ENCODE data around the gene COL5A1. TPM values are rescaled to one million over a fixed set of nuclear protein-coding genes. Genes with fewer than 3 reads are reported as not detected.

Gene COL5A1
- total RNA-seq, 1 experiment from 2014 or later = 10.6 TPM

DNA sequence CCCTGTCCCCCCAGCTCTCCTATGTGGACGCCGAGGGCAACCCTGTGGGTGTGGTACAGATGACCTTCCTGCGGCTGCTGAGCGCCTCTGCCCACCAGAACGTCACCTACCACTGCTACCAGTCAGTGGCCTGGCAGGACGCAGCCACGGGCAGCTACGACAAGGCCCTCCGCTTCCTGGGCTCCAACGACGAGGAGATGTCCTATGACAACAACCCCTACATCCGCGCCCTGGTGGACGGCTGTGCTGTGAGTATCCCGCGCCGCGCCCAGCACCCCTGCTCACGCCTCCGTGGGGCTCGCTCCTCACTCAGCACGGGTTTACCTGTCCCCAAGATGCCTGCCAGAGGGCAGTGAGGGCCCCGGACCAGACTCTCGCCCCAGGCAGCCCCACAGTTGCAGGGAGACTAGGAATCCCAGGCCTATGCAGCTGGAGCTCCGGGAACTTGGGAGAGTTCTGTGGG, 193.4 kb downstream of the COL5A1 start:
- no peaks in the 10 kb centered on the region for H4K20me1 ChIP-seq (ENCODE audit: low read length)
- no peak overlapping the region for H2AFZ ChIP-seq (ENCODE audit: low read length)
- no peaks in the 10 kb centered on the region for H3K36me3 ChIP-seq (ENCODE audit: low read depth, low read length)
- no TSS peak for BruUV-seq (replicated peaks)
- CTCF ChIA-PET = no interaction called here
- TF ChIP-seq EZH2phosphoT487 (IDR thresholded peaks at IDR 0.05; ENCODE audit: borderline replicate concordance, low read length) (no peak), EZH2 (IDR thresholded peaks at IDR 0.05; ENCODE audit: low read length, unreplicated experiment) (no peak)
- TF ChIP-seq, protein P1, sequence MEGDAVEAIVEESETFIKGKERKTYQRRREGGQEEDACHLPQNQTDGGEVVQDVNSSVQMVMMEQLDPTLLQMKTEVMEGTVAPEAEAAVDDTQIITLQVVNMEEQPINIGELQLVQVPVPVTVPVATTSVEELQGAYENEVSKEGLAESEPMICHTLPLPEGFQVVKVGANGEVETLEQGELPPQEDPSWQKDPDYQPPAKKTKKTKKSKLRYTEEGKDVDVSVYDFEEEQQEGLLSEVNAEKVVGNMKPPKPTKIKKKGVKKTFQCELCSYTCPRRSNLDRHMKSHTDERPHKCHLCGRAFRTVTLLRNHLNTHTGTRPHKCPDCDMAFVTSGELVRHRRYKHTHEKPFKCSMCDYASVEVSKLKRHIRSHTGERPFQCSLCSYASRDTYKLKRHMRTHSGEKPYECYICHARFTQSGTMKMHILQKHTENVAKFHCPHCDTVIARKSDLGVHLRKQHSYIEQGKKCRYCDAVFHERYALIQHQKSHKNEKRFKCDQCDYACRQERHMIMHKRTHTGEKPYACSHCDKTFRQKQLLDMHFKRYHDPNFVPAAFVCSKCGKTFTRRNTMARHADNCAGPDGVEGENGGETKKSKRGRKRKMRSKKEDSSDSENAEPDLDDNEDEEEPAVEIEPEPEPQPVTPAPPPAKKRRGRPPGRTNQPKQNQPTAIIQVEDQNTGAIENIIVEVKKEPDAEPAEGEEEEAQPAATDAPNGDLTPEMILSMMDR (conservative IDR thresholded peaks at IDR 0.05; ENCODE audit: low read depth, low read length) = no peak
- H3K9me3 ChIP-seq (ENCODE audit: low read length) = no peaks in the 10 kb centered on the region
- intact Hi-C loops (cut with micrococcal nuclease) = no loop called here
- DNase-seq (no peak), ATAC-seq (no peak)
- no peaks in the 10 kb centered on the region for H3K27me3 ChIP-seq (ENCODE audit: low read length)
- H3K9ac ChIP-seq (ENCODE audit: low read length) = no peak overlapping the region
- H3K4me1 ChIP-seq (ENCODE audit: insufficient read depth, low read length) = no peaks in the 10 kb centered on the region
- POLR2A ChIA-PET (ENCODE audit: unreplicated experiment) = no interaction called here
- no peaks in the 10 kb centered on the region for H3F3A ChIP-seq (ENCODE audit: low read length, unreplicated experiment)
- no peak overlapping the region for H3K4me3 ChIP-seq (ENCODE audit: low read length)
- no peak overlapping the region for H3K4me2 ChIP-seq (ENCODE audit: low read length)
- no peaks in the 10 kb centered on the region for H3K79me2 ChIP-seq (ENCODE audit: low read length)
- no peaks in the 10 kb centered on the region for H3K9me2 ChIP-seq (replicated peaks; ENCODE audit: low read length)
- no peak overlapping the region for H3K27ac ChIP-seq (ENCODE audit: low read length)

DNA sequence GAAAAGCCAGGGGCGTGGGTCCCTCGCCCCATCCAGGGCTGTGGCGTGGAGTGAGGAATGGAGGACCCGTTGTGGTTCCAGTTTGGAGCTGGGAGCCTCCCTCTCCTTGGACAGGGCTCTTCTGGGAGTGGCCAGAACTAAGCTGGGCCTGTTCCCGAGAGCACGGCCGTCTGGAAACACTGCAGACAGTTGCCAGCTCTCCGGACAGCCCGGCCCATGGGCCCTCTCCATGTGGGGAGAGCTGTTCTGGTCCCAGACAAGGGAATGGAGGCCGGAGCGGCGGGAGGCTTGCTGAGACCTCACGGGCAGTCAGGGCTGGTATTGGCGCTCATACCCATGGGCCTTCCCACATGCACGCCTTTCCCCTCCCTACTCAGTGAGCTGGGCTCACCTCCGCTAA, 193.8 kb downstream of the COL5A1 start:
- H3K9me2 ChIP-seq (replicated peaks; ENCODE audit: low read length) = no peaks in the 10 kb centered on the region
- CTCF ChIA-PET = no interaction called here

DNA sequence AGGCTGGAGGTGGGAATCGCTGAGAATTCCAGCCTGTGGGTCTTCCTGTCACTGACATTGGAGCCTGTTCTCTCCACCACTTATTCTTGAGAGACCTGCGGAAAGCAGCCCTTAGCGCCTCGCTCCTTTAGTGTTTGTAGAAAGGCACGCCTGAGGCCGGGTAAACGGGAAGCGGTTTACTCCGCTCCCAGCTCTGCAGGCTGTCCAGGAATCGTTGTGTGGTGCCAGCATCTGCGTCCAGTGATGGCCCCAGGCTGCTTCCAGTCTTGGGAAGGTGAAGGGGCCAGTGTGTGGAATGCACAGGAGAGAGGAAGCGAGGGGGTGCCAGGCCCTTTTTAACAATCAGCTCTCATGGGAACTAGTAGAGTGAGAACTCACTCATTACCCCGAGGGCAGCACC, 194.4 kb downstream of the COL5A1 start:
- CTCF ChIA-PET = no interaction called here
- Histone ChIP-seq H2AFZ (ENCODE audit: low read length) (no peak overlapping the region), H3K9me3 (ENCODE audit: low read length) (no peaks in the 10 kb centered on the region), H3K9ac (ENCODE audit: low read length) (no peak overlapping the region), H3K9me2 (replicated peaks; ENCODE audit: low read length) (no peaks in the 10 kb centered on the region), H3F3A (ENCODE audit: low read length, unreplicated experiment) (no peaks in the 10 kb centered on the region), H3K4me2 (ENCODE audit: low read length) (no peak overlapping the region), H3K79me2 (ENCODE audit: low read length) (no peaks in the 10 kb centered on the region), H4K20me1 (ENCODE audit: low read length) (no peaks in the 10 kb centered on the region), H3K27ac (ENCODE audit: low read length) (no peak overlapping the region), H3K36me3 (ENCODE audit: low read depth, low read length) (no peaks in the 10 kb centered on the region), H3K27me3 (ENCODE audit: low read length) (no peaks in the 10 kb centered on the region), H3K4me1 (ENCODE audit: insufficient read depth, low read length) (no peaks in the 10 kb centered on the region), H3K4me3 (ENCODE audit: low read length) (no peak overlapping the region)
- ATAC-seq (no peak), DNase-seq (no peak)
- intact Hi-C loops (cut with micrococcal nuclease) = no loop called here
- TF ChIP-seq, protein P1 (conservative IDR thresholded peaks at IDR 0.05; ENCODE audit: low read depth, low read length) = no peak
- no peak for TF ChIP-seq EZH2phosphoT487 (IDR thresholded peaks at IDR 0.05; ENCODE audit: borderline replicate concordance, low read length)
- no peak for TF ChIP-seq EZH2 (IDR thresholded peaks at IDR 0.05; ENCODE audit: low read length, unreplicated experiment)
- POLR2A ChIA-PET (ENCODE audit: unreplicated experiment) = interaction anchor here (0.5 kb wide), 1 partner anchor 13 kb away, joined by 11 read pairs; no protein-coding TSS in a partner anchor
- BruUV-seq (replicated peaks) = no TSS peak

More for the DNA sequence above, 193.8 kb downstream of the COL5A1 start:
- Histone ChIP-seq H3K36me3 (ENCODE audit: low read depth, low read length) (no peaks in the 10 kb centered on the region), H3K9ac (ENCODE audit: low read length) (no peak overlapping the region), H3K27ac (ENCODE audit: low read length) (no peak overlapping the region), H2AFZ (ENCODE audit: low read length) (no peak overlapping the region), H3K4me3 (ENCODE audit: low read length) (no peak overlapping the region), H3K9me3 (ENCODE audit: low read length) (no peaks in the 10 kb centered on the region), H3K4me2 (ENCODE audit: low read length) (no peak overlapping the region), H3F3A (ENCODE audit: low read length, unreplicated experiment) (no peaks in the 10 kb centered on the region), H4K20me1 (ENCODE audit: low read length) (no peaks in the 10 kb centered on the region), H3K27me3 (ENCODE audit: low read length) (no peaks in the 10 kb centered on the region), H3K79me2 (ENCODE audit: low read length) (no peaks in the 10 kb centered on the region), H3K4me1 (ENCODE audit: insufficient read depth, low read length) (no peaks in the 10 kb centered on the region)
- DNase-seq (no peak), ATAC-seq (no peak)
- POLR2A ChIA-PET (ENCODE audit: unreplicated experiment) = no interaction called here
- no TSS peak for BruUV-seq (replicated peaks)
- TF ChIP-seq EZH2phosphoT487 (IDR thresholded peaks at IDR 0.05; ENCODE audit: borderline replicate concordance, low read length) (no peak), EZH2 (IDR thresholded peaks at IDR 0.05; ENCODE audit: low read length, unreplicated experiment) (no peak)
- TF ChIP-seq, protein P1 (conservative IDR thresholded peaks at IDR 0.05; ENCODE audit: low read depth, low read length) = no peak
- intact Hi-C loops (cut with micrococcal nuclease) = no loop called here
